Measurements from ENCODE around the gene HUS1B. TPM values are rescaled to one million over a fixed set of nuclear protein-coding genes. Genes with fewer than 3 reads are reported as not detected.

Gene HUS1B
- total RNA-seq, 1 donor from 2014 or later, result 0.67 TPM

DNA sequence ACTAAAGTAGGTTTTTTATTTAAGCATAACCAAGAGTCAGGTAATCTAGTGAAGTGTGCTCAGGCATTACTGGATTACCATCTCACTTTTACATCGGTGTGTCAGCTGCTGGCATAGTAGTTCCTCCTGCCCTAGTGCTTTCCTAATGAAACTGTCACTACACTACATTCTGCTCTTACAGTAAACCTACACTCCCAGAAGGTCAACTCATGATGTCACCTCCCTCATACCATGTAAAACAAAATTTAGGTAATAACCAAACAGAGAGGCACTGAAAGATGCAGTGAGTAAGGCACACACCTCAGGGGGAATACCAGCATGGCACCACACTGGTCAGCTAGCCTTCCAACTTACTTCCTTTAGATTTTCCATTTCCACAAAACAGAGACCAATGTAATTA lies 23.3 kb downstream of the HUS1B start:
- H3K36me3 Mint-ChIP-seq (ENCODE audit: insufficient read depth), result peaks cover 11% of the 10 kb centered on the region
- H3K4me3 Mint-ChIP-seq (ENCODE audit: low read depth), result no peak overlapping the region

DNA sequence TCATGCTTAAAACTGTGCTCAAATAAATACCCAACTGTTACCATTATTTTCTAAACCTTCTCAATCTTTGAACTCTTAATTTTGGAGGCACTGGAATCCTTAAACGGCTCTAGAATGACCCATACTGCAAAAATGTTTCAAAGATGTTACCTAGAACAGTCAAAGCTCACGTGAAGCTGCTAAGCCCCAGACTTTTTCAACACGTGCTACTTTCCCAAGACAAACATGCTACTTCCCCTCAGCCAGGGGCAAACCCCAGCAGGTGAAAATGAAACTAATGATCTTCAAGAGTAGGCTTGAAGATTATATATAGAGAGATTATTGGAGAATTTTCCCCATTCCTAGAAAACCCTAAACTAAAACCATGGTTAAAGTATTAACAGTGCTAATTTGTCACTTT lies 28.1 kb downstream of the HUS1B start:
- Mint-ChIP-seq H3K36me3 (ENCODE audit: insufficient read depth) (peaks cover 4% of the 10 kb centered on the region), H3K27ac (no peak overlapping the region), H3K4me1 (ENCODE audit: low read depth) (peaks cover 11% of the 10 kb centered on the region), H3K27me3 (no peaks in the 10 kb centered on the region), H3K4me3 (ENCODE audit: low read depth) (no peak overlapping the region), H3K9me3 (ENCODE audit: low read depth) (no peaks in the 10 kb centered on the region)
- DNase-seq (ENCODE audit: low spot score, unreplicated experiment), result no peak
- TF ChIP-seq, protein P1, sequence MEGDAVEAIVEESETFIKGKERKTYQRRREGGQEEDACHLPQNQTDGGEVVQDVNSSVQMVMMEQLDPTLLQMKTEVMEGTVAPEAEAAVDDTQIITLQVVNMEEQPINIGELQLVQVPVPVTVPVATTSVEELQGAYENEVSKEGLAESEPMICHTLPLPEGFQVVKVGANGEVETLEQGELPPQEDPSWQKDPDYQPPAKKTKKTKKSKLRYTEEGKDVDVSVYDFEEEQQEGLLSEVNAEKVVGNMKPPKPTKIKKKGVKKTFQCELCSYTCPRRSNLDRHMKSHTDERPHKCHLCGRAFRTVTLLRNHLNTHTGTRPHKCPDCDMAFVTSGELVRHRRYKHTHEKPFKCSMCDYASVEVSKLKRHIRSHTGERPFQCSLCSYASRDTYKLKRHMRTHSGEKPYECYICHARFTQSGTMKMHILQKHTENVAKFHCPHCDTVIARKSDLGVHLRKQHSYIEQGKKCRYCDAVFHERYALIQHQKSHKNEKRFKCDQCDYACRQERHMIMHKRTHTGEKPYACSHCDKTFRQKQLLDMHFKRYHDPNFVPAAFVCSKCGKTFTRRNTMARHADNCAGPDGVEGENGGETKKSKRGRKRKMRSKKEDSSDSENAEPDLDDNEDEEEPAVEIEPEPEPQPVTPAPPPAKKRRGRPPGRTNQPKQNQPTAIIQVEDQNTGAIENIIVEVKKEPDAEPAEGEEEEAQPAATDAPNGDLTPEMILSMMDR (IDR thresholded peaks at IDR 0.05; ENCODE audit: unreplicated experiment), result no peak

More for the DNA sequence above, 23.3 kb downstream of the HUS1B start:
- TF ChIP-seq, protein P1 (IDR thresholded peaks at IDR 0.05; ENCODE audit: unreplicated experiment), result no peak
- H3K27me3 Mint-ChIP-seq, result no peaks in the 10 kb centered on the region
- H3K4me1 Mint-ChIP-seq (ENCODE audit: low read depth), result no peaks in the 10 kb centered on the region
- DNase-seq (ENCODE audit: low spot score, unreplicated experiment), result no peak
- H3K9me3 Mint-ChIP-seq (ENCODE audit: low read depth), result no peaks in the 10 kb centered on the region
- H3K27ac Mint-ChIP-seq, result no peak overlapping the region

DNA sequence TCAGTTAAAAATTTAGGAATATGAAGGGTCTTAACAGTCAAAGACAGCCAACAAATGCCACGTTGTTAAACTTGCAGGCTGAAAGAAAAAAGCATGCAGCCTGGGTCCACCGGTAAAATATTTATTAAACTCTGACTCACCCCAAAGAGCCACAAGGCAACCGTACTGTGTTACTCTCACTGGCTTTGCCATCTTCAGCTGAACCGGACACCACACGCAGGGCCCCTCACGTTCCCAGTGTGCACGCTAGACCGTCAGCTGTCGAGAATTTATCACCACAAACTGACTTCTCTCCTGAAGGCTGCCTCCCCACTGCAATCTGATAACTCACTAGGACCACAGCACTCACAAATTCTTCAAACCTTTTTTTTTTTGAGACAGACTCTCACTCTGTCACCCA lies 30.7 kb downstream of the HUS1B start:
- Mint-ChIP-seq H3K36me3 (ENCODE audit: insufficient read depth) (peaks cover under 1% of the 10 kb centered on the region), H3K4me1 (ENCODE audit: low read depth) (peaks cover 11% of the 10 kb centered on the region), H3K4me3 (ENCODE audit: low read depth) (no peak overlapping the region), H3K27ac (no peak overlapping the region), H3K27me3 (no peaks in the 10 kb centered on the region), H3K9me3 (ENCODE audit: low read depth) (no peaks in the 10 kb centered on the region)
- DNase-seq (ENCODE audit: low spot score, unreplicated experiment), result no peak
- TF ChIP-seq, protein P1 (IDR thresholded peaks at IDR 0.05; ENCODE audit: unreplicated experiment), result no peak

DNA sequence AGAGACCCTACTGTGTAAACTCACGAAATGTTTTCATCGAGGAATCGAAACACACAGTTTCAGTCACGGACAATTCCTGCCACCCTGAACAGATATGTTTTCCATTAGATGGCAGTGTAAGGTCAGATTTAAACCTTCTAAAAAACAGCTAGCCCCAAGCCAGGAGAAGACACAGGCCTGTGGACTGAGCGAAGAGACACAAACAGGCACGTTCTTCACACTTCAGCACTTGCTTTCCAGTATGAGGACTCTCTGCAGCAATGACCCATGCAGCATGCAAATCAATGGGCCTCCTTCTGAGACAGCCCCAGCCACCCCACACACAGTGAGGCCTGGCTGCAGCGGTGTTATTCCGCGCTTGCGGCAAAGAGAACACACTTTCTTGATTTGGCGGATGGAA lies 31.9 kb downstream of the HUS1B start:
- TF ChIP-seq, protein P1 (IDR thresholded peaks at IDR 0.05; ENCODE audit: unreplicated experiment), result no peak
- Mint-ChIP-seq H3K4me1 (ENCODE audit: low read depth) (peaks cover 11% of the 10 kb centered on the region), H3K27me3 (no peaks in the 10 kb centered on the region), H3K4me3 (ENCODE audit: low read depth) (no peak overlapping the region), H3K36me3 (ENCODE audit: insufficient read depth) (peaks cover 2% of the 10 kb centered on the region), H3K27ac (no peak overlapping the region), H3K9me3 (ENCODE audit: low read depth) (no peaks in the 10 kb centered on the region)
- no peak for DNase-seq (ENCODE audit: low spot score, unreplicated experiment)

DNA sequence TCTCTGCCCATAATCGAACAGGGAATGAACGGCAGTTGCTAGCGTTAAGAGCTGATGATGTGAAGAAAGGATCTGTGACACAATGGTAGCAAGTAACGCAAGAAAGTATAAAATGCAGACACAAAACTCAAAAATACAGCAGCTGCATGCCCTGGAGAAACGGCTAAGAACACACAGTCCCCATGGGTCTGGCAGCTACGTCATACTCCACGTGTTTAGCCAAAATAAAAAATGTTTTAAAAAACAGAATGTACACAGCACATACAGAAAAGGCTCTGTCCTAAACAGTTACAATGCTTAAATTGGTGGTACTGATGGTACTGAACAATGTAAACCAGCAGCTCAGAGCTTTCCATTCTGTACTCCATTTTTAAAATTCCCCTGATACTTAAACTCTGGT lies 34.4 kb downstream of the HUS1B start:
- H3K9me3 Mint-ChIP-seq (ENCODE audit: low read depth), result peaks cover 2% of the 10 kb centered on the region
- H3K27me3 Mint-ChIP-seq, result no peaks in the 10 kb centered on the region
- H3K36me3 Mint-ChIP-seq (ENCODE audit: insufficient read depth), result peaks cover 5% of the 10 kb centered on the region
- no peak for DNase-seq (ENCODE audit: low spot score, unreplicated experiment)
- TF ChIP-seq, protein P1 (IDR thresholded peaks at IDR 0.05; ENCODE audit: unreplicated experiment), result no peak
- H3K27ac Mint-ChIP-seq, result no peak overlapping the region
- peaks cover 11% of the 10 kb centered on the region for H3K4me1 Mint-ChIP-seq (ENCODE audit: low read depth)
- H3K4me3 Mint-ChIP-seq (ENCODE audit: low read depth), result no peak overlapping the region

All from progenitor cell of endocrine pancreas (in vitro differentiated cells).